GM21737 (cell line): Measurements from ENCODE around the gene ENAM.
"Not testable (repeated sequence)": the region's sequence is repeated elsewhere in the genome, so short reads cannot be mapped to it uniquely, and the experiment has no call there.

Experiments used
- ATAC-seq: cut with Tn5 transposase; IDR thresholded peaks from one replicate; pipeline ENCODE4 v1.9.1; 2021; ENCODE audit warnings: mild to moderate bottlenecking, moderate library complexity; ENCODE audit not compliant: unreplicated experiment

The ENAM gene

DNA sequence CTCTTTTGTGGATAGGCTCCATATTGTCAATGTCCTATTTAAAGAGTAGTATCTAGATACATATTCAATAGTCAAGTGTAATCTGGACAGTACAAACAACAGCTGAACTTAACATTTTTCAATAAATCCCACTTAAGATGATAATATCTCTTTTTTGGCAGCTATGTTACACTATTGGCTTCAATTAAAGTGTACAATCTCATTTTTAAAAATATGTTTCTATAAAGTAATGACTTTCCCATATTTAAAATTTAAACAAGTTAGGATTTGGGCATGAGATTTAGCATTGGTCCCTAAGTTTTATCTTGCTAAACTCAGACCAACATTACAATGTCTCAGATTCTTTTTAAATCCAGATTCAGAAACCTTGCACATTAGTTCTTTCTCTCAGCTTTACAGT is 45.6 kb downstream of the ENAM start:
- no peak for ATAC-seq

DNA sequence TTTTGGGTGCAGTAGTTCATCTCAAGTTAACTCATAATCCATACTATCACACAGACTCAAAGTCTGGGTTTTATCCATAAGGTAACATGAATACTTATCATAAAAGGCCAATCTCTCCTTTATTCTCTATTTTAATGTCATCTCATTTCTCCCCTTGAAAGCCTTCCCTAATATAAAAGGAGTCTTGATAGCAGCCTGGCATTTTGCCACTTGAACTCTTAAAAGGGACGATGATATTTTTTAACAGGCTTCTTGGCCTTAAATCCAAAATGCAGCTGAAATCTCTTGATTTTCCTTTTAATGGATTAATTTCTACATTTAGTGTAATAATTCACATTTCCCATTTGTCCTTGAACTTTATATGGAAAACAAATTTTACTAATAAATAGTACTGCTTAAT is 46.2 kb downstream of the ENAM start:
- no peak for ATAC-seq

DNA sequence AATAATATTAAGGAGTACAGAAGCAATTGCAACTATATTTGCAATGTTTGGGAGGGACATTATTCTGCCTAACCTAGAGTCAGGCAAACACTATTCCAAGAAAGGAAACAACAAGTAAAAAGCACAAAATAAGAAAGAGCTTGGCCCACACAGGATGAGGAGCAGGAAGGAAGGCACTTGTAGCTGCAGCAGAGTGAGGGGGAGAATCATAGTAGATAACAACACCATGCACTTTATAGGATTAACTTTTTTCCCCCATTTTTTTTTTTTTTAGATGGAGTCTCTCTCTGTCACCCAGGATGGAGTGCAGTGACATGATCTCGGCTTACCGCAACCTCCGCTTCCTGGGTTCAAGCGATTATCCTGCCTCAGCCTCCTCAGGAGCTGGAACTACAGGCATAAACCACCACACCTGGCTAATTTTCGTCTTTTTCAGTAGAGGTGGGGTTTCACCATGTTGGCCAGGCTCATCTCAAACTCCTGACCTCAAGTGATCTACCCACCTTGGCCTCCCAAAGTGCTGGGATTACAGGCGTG is 48.1 kb downstream of the ENAM start:
- no peak for ATAC-seq

DNA sequence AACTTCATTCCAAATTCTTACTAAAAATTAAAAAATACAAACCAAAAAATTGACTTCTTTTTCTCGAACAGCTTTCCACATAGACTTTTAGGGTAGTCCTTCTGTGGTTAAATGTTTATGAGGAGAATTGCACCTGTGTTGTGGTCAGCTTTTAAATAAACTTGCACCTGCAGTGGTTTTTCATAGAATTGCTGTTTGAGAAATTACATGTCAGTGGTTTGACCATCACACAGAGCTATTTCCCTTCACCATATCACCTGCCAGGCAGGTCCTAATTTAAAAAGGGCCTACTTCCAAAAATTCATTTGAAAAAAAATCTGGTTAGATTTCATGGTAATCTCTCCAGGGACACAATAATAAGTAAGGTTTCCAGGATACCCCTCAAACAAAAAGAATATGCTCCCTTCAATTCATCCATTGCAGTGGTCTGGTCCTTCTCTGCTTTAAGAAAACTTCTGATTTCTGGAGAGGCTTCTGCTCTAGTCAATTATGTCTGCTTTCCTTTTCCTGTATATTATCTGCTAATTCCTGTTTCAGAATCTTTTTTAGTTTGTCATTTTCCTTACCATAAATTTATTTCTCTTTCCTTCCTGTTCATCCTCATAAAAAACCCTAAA is 49.9 kb downstream of the ENAM start:
- ATAC-seq: peak; percentile 75

DNA sequence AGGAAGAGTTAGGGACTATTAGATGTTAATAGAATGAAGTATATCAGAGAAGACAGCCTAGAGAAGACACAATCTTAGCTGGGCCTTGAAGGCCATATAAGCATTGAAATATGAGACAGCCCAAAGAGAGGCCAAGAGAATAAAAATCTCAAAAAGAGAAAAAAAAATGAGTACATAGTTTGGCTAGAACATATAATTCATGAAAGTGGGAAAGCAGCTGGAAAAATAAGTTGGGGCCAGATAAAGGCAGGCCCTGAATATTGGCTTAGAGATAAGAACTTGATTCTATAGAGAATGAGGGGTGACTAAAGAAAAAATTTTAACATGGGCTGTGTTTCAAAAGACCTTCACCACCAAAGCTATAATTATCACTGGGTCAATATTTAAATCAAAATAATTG is 52.4 kb downstream of the ENAM start:
- no peak for ATAC-seq

DNA sequence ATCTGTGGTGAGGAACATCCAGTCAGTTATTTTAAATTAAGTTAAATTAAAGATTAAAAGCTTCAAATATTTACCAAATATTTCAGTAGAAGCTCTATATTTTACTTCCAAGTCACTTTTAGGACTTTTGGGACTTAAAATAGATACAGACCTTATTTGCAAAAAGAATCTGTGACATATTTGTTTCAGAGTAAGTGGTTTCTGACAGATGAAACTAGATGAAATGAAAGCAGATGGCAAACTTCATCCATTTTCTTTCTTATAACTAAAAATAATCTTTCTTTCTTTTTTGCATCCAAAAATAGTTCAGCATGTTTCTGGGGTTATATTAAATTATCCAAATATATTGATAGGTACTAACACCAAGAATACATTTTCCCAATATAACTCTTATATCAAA is 53.2 kb downstream of the ENAM start:
- peak; percentile 44 for ATAC-seq

DNA sequence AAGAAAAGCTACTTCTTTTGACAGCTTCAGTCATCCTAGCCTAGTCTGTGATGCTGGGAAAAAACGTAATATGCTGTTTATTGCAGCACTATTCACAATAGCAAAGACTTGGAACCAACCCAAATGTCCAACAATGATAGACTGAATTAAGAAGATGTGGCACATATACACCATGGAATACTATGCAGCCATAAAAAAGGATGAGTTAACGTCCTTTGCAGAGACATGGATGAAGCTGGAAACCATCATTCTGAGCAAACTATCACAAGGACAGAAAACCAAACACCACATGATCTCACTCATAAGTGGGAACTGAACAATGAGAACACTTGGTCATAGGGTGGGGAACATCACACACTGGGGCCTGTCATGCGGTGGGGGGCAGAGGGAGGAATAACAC is 53.6 kb downstream of the ENAM start:
- not testable (repeated sequence) for ATAC-seq

DNA sequence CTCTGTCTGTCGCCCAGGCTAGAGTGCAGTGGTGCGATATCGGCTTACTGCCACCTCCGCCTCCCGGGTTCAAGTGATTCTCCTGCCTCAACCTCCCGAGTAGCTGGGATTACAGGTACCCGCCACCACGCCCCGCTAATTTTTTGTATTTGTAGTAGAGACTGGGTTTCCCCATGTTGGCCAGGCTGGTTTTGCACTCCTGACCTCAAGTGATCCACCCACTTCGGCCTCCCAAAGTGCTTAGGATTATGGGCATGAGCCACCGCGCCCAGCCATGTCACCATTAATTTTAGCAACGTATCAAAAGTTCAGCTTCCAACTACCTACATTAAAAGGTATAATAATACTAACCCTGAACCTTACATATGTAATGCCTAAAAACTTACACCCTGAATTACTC is 58.8 kb downstream of the ENAM start:
- ATAC-seq: no peak

DNA sequence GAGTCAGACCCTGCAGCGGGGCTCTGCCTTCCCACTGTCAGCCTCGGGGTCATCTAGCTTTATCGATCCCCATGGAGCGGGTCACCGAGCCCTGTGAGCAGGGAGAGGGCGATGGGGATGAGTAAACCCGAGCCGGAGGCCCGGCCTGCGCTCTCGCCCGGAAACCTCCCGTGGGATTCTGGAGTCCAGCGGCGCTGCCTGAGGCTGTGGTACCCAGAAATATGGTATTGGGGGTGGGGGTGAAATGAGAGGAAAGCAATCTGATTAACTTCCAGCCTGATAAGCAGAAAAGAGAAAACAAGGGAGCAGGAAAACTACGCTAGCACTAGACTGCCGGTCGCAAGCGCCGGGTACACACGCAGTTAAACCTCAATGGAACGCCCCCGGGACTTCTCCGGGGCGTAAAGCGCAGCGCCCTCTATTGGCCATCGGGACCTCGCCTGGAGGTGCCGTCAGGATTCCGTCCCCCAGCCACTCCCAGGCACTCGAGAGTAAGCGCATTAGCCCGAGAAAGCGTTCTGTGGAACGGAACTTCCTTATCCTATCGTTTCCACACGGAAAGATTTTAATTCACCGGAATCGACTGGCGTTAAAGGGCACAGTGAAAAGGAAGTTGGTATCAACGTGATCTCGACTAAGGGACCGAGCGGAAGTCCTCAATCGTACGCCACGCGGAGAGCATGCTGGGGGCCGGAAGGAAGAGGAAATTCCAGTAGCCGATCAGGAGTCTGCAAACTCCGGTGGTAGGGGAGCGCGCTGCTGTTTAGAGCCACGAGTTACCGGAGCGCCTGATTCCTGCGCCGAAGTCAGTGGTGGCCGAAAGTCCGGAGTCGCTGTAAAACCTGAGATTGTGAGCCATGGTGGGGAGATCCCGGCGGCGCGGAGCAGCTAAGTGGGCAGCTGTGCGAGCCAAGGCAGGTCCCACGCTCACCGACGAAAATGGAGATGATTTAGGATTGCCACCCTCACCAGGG is 59.6 kb downstream of the ENAM start, which contains the start of gene UTP3:
UTP3 (plus strand) TSS at position 712 of the 974 bp plus-strand sequence; CDS start at position 858, 146 bp downstream.
- peak; percentile 89 for ATAC-seq

DNA sequence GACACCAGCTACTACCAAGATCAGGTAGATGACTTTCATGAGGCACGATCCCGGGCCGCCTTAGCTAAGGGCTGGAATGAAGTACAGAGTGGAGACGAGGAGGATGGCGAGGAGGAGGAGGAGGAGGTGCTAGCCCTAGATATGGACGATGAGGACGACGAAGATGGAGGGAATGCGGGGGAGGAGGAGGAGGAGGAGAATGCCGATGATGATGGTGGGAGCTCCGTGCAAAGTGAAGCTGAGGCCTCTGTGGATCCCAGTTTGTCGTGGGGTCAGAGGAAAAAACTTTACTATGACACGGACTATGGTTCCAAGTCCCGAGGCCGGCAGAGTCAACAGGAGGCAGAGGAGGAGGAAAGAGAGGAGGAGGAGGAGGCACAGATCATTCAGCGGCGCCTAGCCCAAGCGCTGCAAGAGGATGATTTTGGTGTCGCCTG is 60.3 kb downstream of the ENAM start:
- ATAC-seq: no peak

DNA sequence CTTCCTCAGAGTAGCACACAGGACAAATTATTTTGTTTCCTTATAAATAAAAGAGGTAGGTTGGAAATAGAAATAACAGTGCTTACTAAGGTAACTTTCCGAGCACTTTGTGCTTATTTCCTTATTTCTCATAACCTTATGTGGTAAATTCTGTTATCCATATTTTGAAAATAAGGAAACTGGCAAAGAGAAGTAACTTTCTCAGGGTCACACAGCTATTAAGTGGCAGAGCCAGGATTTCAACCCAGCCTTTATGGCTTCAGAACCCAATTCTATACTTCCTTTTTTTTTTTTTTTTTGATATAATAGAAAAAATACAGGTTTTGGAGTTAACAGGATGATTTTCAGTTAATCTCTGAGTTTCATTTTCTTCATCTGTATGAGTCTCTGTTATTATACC is 63.1 kb downstream of the ENAM start:
- no peak for ATAC-seq

DNA sequence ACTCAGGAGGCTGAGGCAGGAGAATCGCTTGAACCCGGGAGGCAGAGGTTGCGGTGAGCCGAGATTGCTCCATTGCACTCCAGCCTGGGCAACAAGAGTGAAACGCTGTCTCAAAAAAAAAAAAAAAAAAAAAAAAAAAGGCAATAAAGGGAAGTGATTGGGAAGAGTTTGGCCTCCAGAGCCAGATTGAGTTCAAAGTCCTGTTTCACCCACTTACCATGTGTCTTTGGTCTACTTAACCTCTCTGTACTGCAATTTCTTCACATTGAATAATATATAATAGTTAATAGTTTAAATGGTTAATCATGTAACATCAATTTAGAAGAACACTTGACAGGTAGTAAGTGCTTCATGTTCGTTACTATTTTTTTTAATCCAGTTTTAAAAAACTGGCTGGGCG is 66.1 kb downstream of the ENAM start:
- not testable (repeated sequence) for ATAC-seq
